ENCODE data around the gene DNM3. TPM values are rescaled to one million over a fixed set of nuclear protein-coding genes. Genes with fewer than 3 reads are reported as not detected.
A peak's percentile ranks its signal among the peaks of the same experiment; 100 is the strongest.

Gene DNM3
- total and polyA plus RNA-seq, 9 donors = 2.2 to 7.0 (median 3.9) TPM

- Histone ChIP-seq H3K9me3 (replicated peaks; ENCODE audit: control insufficient read depth, low read depth, low read length) (no peaks in the 10 kb centered on the region), H3K4me3 (ENCODE audit: low read length) (no peak overlapping the region), H3K27ac (ENCODE audit: low read length) (no peak overlapping the region), H3K27me3 (ENCODE audit: control insufficient read depth, insufficient read depth, low read length) (no peaks in the 10 kb centered on the region), H3K36me3 (ENCODE audit: control insufficient read depth, insufficient read depth, low read length) (peaks cover 24% of the 10 kb centered on the region), H3K4me1 (ENCODE audit: control insufficient read depth, insufficient read depth, low read length) (no peaks in the 10 kb centered on the region)
- no peak for DNase-seq
- 57% methylated on average over 1 of the region's 3 CpGs for WGBS (ENCODE audit: insufficient coverage)
Measured at GRCh38 chr1:171800342-171800741, 41.0 kb upstream of the DNM3 start.

DNA sequence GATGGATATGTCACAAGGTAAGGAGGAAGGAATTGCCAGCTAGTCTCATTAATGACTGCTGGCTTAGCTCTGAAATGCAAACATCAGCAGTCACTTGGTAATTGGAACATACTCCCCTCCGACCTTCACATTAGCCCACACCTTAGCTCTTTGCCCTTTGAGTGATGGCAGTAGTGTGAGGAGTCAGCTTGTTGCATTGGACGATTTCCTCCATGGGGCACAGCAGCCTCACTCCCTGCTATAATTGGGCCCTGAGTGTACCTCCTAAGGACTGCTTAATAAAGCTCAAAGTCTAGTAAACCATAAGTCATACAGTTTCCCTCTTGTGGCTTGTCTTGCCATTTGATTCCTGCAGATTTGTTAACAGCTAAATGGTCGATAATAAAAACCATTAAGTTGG lies 40.4 kb upstream of the DNM3 start:
- H3K4me3 ChIP-seq (ENCODE audit: low read length) = no peak overlapping the region

DNA sequence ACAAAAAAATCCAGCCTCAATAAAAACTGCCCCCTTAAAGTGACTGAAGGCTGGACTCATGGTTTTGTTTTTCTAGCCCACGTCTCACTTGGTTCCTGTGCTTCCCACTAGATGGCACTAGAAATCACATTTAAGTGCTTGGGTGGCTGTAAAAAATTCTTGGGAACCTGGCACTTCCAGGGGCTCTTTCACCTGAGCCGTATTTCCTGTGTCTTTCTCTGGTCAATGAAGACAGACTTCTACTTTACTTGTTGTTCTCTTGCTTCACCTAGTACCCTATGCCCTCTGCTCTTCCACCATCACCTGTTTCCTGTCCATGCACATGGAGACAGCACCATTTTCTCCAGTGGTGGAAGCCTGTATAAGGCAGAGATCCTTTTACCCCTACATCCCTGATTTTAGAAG lies 39.8 kb upstream of the DNM3 start:
- Histone ChIP-seq H3K36me3 (ENCODE audit: control insufficient read depth, insufficient read depth, low read length) (peaks cover 13% of the 10 kb centered on the region), H3K9me3 (replicated peaks; ENCODE audit: control insufficient read depth, low read depth, low read length) (no peaks in the 10 kb centered on the region), H3K4me1 (ENCODE audit: control insufficient read depth, insufficient read depth, low read length) (no peaks in the 10 kb centered on the region), H3K27me3 (ENCODE audit: control insufficient read depth, insufficient read depth, low read length) (no peaks in the 10 kb centered on the region), H3K27ac (ENCODE audit: low read length) (no peak overlapping the region), H3K4me3 (ENCODE audit: low read length) (no peak overlapping the region)
- WGBS (ENCODE audit: insufficient coverage) = 0% methylated on average over 1 of the region's 2 CpGs
- peak; percentile 63 for DNase-seq

More for the DNA sequence above, 40.4 kb upstream of the DNM3 start:
- no peak overlapping the region for H3K27ac ChIP-seq (ENCODE audit: low read length)
- H3K36me3 ChIP-seq (ENCODE audit: control insufficient read depth, insufficient read depth, low read length) = peaks cover 19% of the 10 kb centered on the region
- 40% methylated on average over 1 of the region's 3 CpGs for WGBS (ENCODE audit: insufficient coverage)
- no peak for DNase-seq
- no peaks in the 10 kb centered on the region for H3K27me3 ChIP-seq (ENCODE audit: control insufficient read depth, insufficient read depth, low read length)
- no peaks in the 10 kb centered on the region for H3K4me1 ChIP-seq (ENCODE audit: control insufficient read depth, insufficient read depth, low read length)
- H3K9me3 ChIP-seq (replicated peaks; ENCODE audit: control insufficient read depth, low read depth, low read length) = no peaks in the 10 kb centered on the region

GRCh38 chr1:171802207-171802606 lies 39.1 kb upstream of the DNM3 start:
- Histone ChIP-seq H3K4me3 (ENCODE audit: low read length) (no peak overlapping the region), H3K4me1 (ENCODE audit: control insufficient read depth, insufficient read depth, low read length) (no peaks in the 10 kb centered on the region), H3K27ac (ENCODE audit: low read length) (no peak overlapping the region), H3K9me3 (replicated peaks; ENCODE audit: control insufficient read depth, low read depth, low read length) (no peaks in the 10 kb centered on the region), H3K36me3 (ENCODE audit: control insufficient read depth, insufficient read depth, low read length) (peaks cover 6% of the 10 kb centered on the region), H3K27me3 (ENCODE audit: control insufficient read depth, insufficient read depth, low read length) (no peaks in the 10 kb centered on the region)
- no peak for DNase-seq
- no CpG with 5 or more reads among the region's 3 CpGs for WGBS (ENCODE audit: insufficient coverage)

- no peak overlapping the region for H3K27ac ChIP-seq (ENCODE audit: low read length)
- WGBS (ENCODE audit: insufficient coverage) = no CpG with 5 or more reads among the region's 2 CpGs
- H3K36me3 ChIP-seq (ENCODE audit: control insufficient read depth, insufficient read depth, low read length) = peaks cover under 1% of the 10 kb centered on the region
- H3K4me1 ChIP-seq (ENCODE audit: control insufficient read depth, insufficient read depth, low read length) = no peaks in the 10 kb centered on the region
- H3K4me3 ChIP-seq (ENCODE audit: low read length) = no peak overlapping the region
- no peaks in the 10 kb centered on the region for H3K9me3 ChIP-seq (replicated peaks; ENCODE audit: control insufficient read depth, low read depth, low read length)
- no peaks in the 10 kb centered on the region for H3K27me3 ChIP-seq (ENCODE audit: control insufficient read depth, insufficient read depth, low read length)
- DNase-seq = peak; percentile 68
Measured at GRCh38 chr1:171803045-171803444, 38.3 kb upstream of the DNM3 start.

DNA sequence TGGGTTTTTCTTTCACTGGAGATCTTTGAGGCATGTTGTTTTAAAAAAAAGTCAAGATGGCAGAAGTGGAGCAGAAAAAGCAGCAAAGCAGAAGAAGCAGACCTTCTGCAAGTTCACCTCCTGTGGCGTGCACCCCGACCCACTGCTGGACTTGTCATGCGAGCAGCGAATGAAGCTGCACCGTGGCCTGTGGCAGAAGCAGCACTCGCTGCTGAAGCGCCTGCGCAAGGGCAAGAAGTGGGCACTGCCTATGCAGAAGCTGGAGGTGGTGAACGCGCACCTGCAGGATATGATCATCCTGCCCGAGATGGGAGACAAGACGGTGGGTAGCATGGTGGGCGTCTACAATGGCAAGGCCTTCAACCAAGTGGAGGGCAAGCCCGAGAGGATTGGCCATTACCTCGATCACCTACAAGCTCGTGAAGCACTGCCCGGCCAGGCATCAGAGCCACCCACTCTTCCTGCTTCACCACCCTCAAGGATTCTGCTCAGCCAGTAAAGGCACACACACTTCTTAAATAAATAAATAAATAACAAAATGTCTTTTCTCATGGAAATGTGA lies 37.8 kb upstream of the DNM3 start:
- 97% methylated on average over 14 of the region's 17 CpGs for WGBS (ENCODE audit: insufficient coverage)
- H3K4me1 ChIP-seq (ENCODE audit: control insufficient read depth, insufficient read depth, low read length) = no peaks in the 10 kb centered on the region
- H3K36me3 ChIP-seq (ENCODE audit: control insufficient read depth, insufficient read depth, low read length) = no peaks in the 10 kb centered on the region
- no peak overlapping the region for H3K27ac ChIP-seq (ENCODE audit: low read length)
- H3K4me3 ChIP-seq (ENCODE audit: low read length) = no peak overlapping the region
- H3K27me3 ChIP-seq (ENCODE audit: control insufficient read depth, insufficient read depth, low read length) = no peaks in the 10 kb centered on the region
- H3K9me3 ChIP-seq (replicated peaks; ENCODE audit: control insufficient read depth, low read depth, low read length) = no peaks in the 10 kb centered on the region
- no peak for DNase-seq

GRCh38 chr1:171805395-171806115 lies 35.7 kb upstream of the DNM3 start:
- no peaks in the 10 kb centered on the region for H3K4me1 ChIP-seq (ENCODE audit: control insufficient read depth, insufficient read depth, low read length)
- no peak overlapping the region for H3K4me3 ChIP-seq (ENCODE audit: low read length)
- H3K27ac ChIP-seq (ENCODE audit: low read length) = no peak overlapping the region
- H3K27me3 ChIP-seq (ENCODE audit: control insufficient read depth, insufficient read depth, low read length) = no peaks in the 10 kb centered on the region
- H3K36me3 ChIP-seq (ENCODE audit: control insufficient read depth, insufficient read depth, low read length) = no peaks in the 10 kb centered on the region
- H3K9me3 ChIP-seq (replicated peaks; ENCODE audit: control insufficient read depth, low read depth, low read length) = no peaks in the 10 kb centered on the region
- no peak for DNase-seq
- WGBS (ENCODE audit: insufficient coverage) = 100% methylated on average over 3 of the region's 9 CpGs

DNA sequence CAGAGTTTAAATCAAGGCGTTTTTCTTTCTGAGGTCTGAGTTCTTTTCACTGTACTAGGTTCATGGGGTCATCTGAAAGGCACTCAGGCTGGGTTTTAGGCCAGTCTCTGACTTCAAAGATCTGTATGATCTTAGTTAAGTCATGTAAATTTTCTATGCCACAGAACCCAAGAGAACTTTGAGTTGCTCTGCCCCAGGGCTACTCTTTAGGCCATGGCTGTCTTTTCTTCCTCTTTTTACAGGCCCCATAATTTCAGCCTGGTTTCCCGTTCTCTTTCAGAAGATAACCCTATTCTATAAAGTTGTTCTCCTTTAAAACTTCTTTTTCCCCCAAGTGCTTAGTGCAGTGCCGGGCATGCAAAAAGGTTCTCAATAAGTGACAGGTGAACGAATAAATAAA lies 33.7 kb upstream of the DNM3 start:
- WGBS (ENCODE audit: insufficient coverage) = 100% methylated on average over 1 of the region's 4 CpGs
- no peaks in the 10 kb centered on the region for H3K4me1 ChIP-seq (ENCODE audit: control insufficient read depth, insufficient read depth, low read length)
- H3K27ac ChIP-seq (ENCODE audit: low read length) = no peak overlapping the region
- DNase-seq = no peak
- no peaks in the 10 kb centered on the region for H3K36me3 ChIP-seq (ENCODE audit: control insufficient read depth, insufficient read depth, low read length)
- H3K9me3 ChIP-seq (replicated peaks; ENCODE audit: control insufficient read depth, low read depth, low read length) = no peaks in the 10 kb centered on the region
- H3K4me3 ChIP-seq (ENCODE audit: low read length) = no peak overlapping the region
- no peaks in the 10 kb centered on the region for H3K27me3 ChIP-seq (ENCODE audit: control insufficient read depth, insufficient read depth, low read length)

- H3K4me1 ChIP-seq (ENCODE audit: control insufficient read depth, insufficient read depth, low read length) = no peaks in the 10 kb centered on the region
- 83% methylated on average over 1 of the region's 2 CpGs for WGBS (ENCODE audit: insufficient coverage)
Measured at GRCh38 chr1:171809834-171810233, 31.5 kb upstream of the DNM3 start.

GRCh38 chr1:171811672-171812071 lies 29.6 kb upstream of the DNM3 start:
- Histone ChIP-seq H3K4me1 (ENCODE audit: control insufficient read depth, insufficient read depth, low read length) (no peaks in the 10 kb centered on the region), H3K4me3 (ENCODE audit: low read length) (no peak overlapping the region), H3K27me3 (ENCODE audit: control insufficient read depth, insufficient read depth, low read length) (no peaks in the 10 kb centered on the region), H3K27ac (ENCODE audit: low read length) (no peak overlapping the region), H3K36me3 (ENCODE audit: control insufficient read depth, insufficient read depth, low read length) (no peaks in the 10 kb centered on the region), H3K9me3 (replicated peaks; ENCODE audit: control insufficient read depth, low read depth, low read length) (no peaks in the 10 kb centered on the region)
- DNase-seq = no peak

More at GRCh38 chr1:171809834-171810233, 31.5 kb upstream of the DNM3 start:
- no peak overlapping the region for H3K27ac ChIP-seq (ENCODE audit: low read length)
- no peaks in the 10 kb centered on the region for H3K27me3 ChIP-seq (ENCODE audit: control insufficient read depth, insufficient read depth, low read length)
- H3K4me3 ChIP-seq (ENCODE audit: low read length) = no peak overlapping the region
- no peaks in the 10 kb centered on the region for H3K36me3 ChIP-seq (ENCODE audit: control insufficient read depth, insufficient read depth, low read length)
- no peak for DNase-seq
- no peaks in the 10 kb centered on the region for H3K9me3 ChIP-seq (replicated peaks; ENCODE audit: control insufficient read depth, low read depth, low read length)

Data from muscle of leg (tissue), 11 donors.